ENCODE data around the gene ZNF497.

ZNF497 gene

DNA sequence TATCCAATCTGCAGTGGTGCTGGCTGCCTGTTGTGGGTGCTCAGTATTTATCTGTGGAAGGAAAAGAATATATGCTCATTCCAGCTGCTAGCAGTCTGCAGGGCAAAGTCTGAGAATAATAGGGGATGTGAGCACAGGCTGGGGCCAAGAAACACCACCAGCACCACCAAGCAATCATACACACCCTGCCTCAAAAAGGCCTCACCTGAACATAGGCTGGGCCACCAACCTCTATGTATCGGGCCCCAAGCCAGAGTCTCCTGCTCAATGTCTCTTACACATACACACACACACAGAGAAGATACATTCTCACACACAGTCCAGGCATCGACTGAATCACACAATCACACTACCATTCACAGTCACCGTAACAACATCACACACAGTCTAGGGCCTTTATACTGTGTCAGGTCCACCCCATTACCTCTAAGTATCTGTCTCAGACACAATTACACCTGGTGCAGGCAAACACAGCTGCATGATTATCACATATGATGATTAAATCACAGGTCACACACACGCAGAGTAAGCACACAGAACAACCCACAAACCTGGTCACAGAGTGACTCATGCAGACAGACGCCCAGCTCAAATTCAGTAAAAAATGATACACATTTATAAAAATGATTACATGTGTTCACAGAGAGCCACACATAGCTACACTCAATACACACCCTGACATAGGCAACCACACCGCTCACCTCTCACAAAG, 37.1 kb downstream of the ZNF497 start:
- no peak for ATAC-seq
- no peak for TF ChIP-seq ZNF565 (CRISPR knock-in tag; conservative IDR thresholded peaks at IDR 0.05; ENCODE audit: low read depth)
- TF ChIP-seq ESRRG (CRISPR knock-in tag; IDR thresholded peaks at IDR 0.05) = no peak
- TF ChIP-seq RARB (CRISPR knock-in tag; IDR thresholded peaks at IDR 0.05) = no peak
- no peak for TF ChIP-seq ARNTL (CRISPR knock-in tag; IDR thresholded peaks at IDR 0.05; ENCODE audit: borderline replicate concordance, low read depth)
- TF ChIP-seq ZNF70 (CRISPR knock-in tag; IDR thresholded peaks at IDR 0.05) = no peak
- TF ChIP-seq OSR1 (CRISPR knock-in tag; IDR thresholded peaks at IDR 0.05) = no peak

GRCh38 chr19:58319241-58319640, 43.3 kb downstream of the ZNF497 start:
- TF ChIP-seq, protein P1, sequence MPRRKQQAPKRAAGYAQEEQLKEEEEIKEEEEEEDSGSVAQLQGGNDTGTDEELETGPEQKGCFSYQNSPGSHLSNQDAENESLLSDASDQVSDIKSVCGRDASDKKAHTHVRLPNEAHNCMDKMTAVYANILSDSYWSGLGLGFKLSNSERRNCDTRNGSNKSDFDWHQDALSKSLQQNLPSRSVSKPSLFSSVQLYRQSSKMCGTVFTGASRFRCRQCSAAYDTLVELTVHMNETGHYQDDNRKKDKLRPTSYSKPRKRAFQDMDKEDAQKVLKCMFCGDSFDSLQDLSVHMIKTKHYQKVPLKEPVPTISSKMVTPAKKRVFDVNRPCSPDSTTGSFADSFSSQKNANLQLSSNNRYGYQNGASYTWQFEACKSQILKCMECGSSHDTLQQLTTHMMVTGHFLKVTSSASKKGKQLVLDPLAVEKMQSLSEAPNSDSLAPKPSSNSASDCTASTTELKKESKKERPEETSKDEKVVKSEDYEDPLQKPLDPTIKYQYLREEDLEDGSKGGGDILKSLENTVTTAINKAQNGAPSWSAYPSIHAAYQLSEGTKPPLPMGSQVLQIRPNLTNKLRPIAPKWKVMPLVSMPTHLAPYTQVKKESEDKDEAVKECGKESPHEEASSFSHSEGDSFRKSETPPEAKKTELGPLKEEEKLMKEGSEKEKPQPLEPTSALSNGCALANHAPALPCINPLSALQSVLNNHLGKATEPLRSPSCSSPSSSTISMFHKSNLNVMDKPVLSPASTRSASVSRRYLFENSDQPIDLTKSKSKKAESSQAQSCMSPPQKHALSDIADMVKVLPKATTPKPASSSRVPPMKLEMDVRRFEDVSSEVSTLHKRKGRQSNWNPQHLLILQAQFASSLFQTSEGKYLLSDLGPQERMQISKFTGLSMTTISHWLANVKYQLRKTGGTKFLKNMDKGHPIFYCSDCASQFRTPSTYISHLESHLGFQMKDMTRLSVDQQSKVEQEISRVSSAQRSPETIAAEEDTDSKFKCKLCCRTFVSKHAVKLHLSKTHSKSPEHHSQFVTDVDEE (CRISPR knock-in tag; IDR thresholded peaks at IDR 0.05) = no peak
- no peak for TF ChIP-seq ZFP30 (CRISPR knock-in tag; IDR thresholded peaks at IDR 0.05)
- no peak for TF ChIP-seq CREB5 (CRISPR knock-in tag; IDR thresholded peaks at IDR 0.05; ENCODE audit: low read depth)
- no peak for TF ChIP-seq RARB (CRISPR knock-in tag; IDR thresholded peaks at IDR 0.05)
- TF ChIP-seq OSR1 (CRISPR knock-in tag; IDR thresholded peaks at IDR 0.05) = no peak
- TF ChIP-seq BACH2 (CRISPR knock-in tag; IDR thresholded peaks at IDR 0.05; ENCODE audit: borderline replicate concordance) = no peak
- no peak for TF ChIP-seq CSDC2 (CRISPR knock-in tag; IDR thresholded peaks at IDR 0.05)
- ATAC-seq = no peak

GRCh38 chr19:58318297-58318696, 44.3 kb downstream of the ZNF497 start:
- TF ChIP-seq ZNF70 (CRISPR knock-in tag; IDR thresholded peaks at IDR 0.05) (no peak), TOX (CRISPR knock-in tag; IDR thresholded peaks at IDR 0.05; ENCODE audit: borderline replicate concordance) (no peak), ISL1 (CRISPR knock-in tag; IDR thresholded peaks at IDR 0.05) (no peak), ESRRG (CRISPR knock-in tag; IDR thresholded peaks at IDR 0.05) (no peak), CSDC2 (CRISPR knock-in tag; IDR thresholded peaks at IDR 0.05) (no peak), OSR1 (CRISPR knock-in tag; IDR thresholded peaks at IDR 0.05) (no peak), CREB5 (CRISPR knock-in tag; IDR thresholded peaks at IDR 0.05; ENCODE audit: low read depth) (no peak), RARB (CRISPR knock-in tag; IDR thresholded peaks at IDR 0.05) (no peak), ZC3H10 (CRISPR knock-in tag; IDR thresholded peaks at IDR 0.05) (no peak), ARNTL (CRISPR knock-in tag; IDR thresholded peaks at IDR 0.05; ENCODE audit: borderline replicate concordance, low read depth) (no peak), CSRNP3 (CRISPR knock-in tag; IDR thresholded peaks at IDR 0.05) (no peak), SNAI2 (CRISPR knock-in tag; IDR thresholded peaks at IDR 0.05) (no peak), ZFP30 (CRISPR knock-in tag; IDR thresholded peaks at IDR 0.05) (no peak), ZNF565 (CRISPR knock-in tag; conservative IDR thresholded peaks at IDR 0.05; ENCODE audit: low read depth) (no peak), ZFP3 (CRISPR knock-in tag; IDR thresholded peaks at IDR 0.05) (no peak)
- TF ChIP-seq, protein P2, sequence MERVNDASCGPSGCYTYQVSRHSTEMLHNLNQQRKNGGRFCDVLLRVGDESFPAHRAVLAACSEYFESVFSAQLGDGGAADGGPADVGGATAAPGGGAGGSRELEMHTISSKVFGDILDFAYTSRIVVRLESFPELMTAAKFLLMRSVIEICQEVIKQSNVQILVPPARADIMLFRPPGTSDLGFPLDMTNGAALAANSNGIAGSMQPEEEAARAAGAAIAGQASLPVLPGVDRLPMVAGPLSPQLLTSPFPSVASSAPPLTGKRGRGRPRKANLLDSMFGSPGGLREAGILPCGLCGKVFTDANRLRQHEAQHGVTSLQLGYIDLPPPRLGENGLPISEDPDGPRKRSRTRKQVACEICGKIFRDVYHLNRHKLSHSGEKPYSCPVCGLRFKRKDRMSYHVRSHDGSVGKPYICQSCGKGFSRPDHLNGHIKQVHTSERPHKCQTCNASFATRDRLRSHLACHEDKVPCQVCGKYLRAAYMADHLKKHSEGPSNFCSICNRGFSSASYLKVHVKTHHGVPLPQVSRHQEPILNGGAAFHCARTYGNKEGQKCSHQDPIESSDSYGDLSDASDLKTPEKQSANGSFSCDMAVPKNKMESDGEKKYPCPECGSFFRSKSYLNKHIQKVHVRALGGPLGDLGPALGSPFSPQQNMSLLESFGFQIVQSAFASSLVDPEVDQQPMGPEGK (CRISPR knock-in tag; IDR thresholded peaks at IDR 0.05; ENCODE audit: borderline replicate concordance) = no peak
- TF ChIP-seq, protein P1 (CRISPR knock-in tag; IDR thresholded peaks at IDR 0.05) = no peak
- ATAC-seq = no peak; the same call in 2 of the 3 replicates

Data from SK-N-SH treated with all-trans-retinoic acid at 6 μM for 48 hours (cell line).